Transverse colon (tissue), 4 donors: ENCODE data around the gene GALNT2. TPM values are rescaled to one million over a fixed set of nuclear protein-coding genes. Genes with fewer than 3 reads are reported as not detected.

Source experiments
- DNase-seq: peaks from one replicate; pipeline ENCODE4 v3.0.0-alpha.2; 2019
- H3K27ac ChIP-seq, 4 donors: fragments of 200-600 bp; sonication (generic); 2 replicates each; pipeline ENCODE4 v1.5.1; 2016 to 2018; ENCODE audit warnings: inconsistent platforms in 4 of 4
- H3K27me3 ChIP-seq: fragments of 200-600 bp; sonication (generic); 2 replicates; pipeline ENCODE4 v1.5.1; 2017; ENCODE audit warnings: inconsistent platforms
- H3K36me3 ChIP-seq, 4 donors: fragments of 200-600 bp; sonication (generic); 2 replicates each; pipeline ENCODE4 v1.5.1; 2017 to 2019; ENCODE audit warnings: inconsistent platforms in 4 of 4
- H3K4me1 ChIP-seq, 4 donors: fragments of 200-600 bp; sonication (generic); 2 replicates each; pipeline ENCODE4 v1.5.1; 2017 to 2020; ENCODE audit warnings: inconsistent platforms in 4 of 4
- H3K4me3 ChIP-seq, 4 donors: fragments of 200-600 bp; sonication (generic); 1 replicate in 1 of 4; 2 replicates in 3 of 4; pipeline versions ENCODE4 v1.5.1 to v1.6.1; 2017 to 2019; ENCODE audit warnings: inconsistent platforms in 4 of 4
- H3K9me3 ChIP-seq, 2 donors: fragments of 200-600 bp; sonication (generic); 2 replicates each; pipeline ENCODE4 v1.5.1; 2017 to 2019; ENCODE audit warnings: inconsistent platforms in 2 of 2
- EP300 ChIP-seq: sonication (generic); formaldehyde crosslinking; IDR thresholded peaks from one replicate; pipeline ENCODE4 v1.6.1; 2017; ENCODE audit warnings: antibody characterized with exemption, low read depth
- POLR2A ChIP-seq: fragments of 450-650 bp; IDR thresholded peaks from one replicate; pipeline ENCODE4 v1.6.1; 2016; ENCODE audit warnings: antibody characterized with exemption, mild to moderate bottlenecking, moderate library complexity
- POLR2AphosphoS5 ChIP-seq, 3 donors: sonication (generic); formaldehyde crosslinking; IDR thresholded peaks; one replicate each; pipeline ENCODE4 v1.6.1; 2016; ENCODE audit warnings: antibody characterized with exemption in 3 of 3
- WGBS, 2 donors: methylation state at CpG; one replicate each; pipeline ENCODE4 v1.1.5; 2018; ENCODE audit warnings: low coverage in 1 of 2; 5-methylcytosine and 5-hydroxymethylcytosine counted together
- in situ Hi-C, 4 donors: fragments of 200-750 bp; cut with MboI; loops; one replicate each; pipeline versions ENCODE4 v1.15.0 to v1.15.1; 2017; ENCODE audit warnings: low sequenced_read_pairs in 3 of 4, low pct_ligation_motif_present in 1 of 4, low pct_unique_long_range_greater_than_20kb in 1 of 4
- intact Hi-C: fragments of 100-400 bp; cut with DNase I; formaldehyde crosslinking; loops from one replicate; pipeline ENCODE4 v1.15.1; 2023; ENCODE audit warnings: low total_unique reads
- total RNA-seq, 4 donors: library from RNA; depleted of rRNA; stranded (reverse); fragments of >200 nt; gene quantifications; one replicate each; pipeline ENCODE4 v1.1.0, GENCODE V29; 2016
- TF ChIP-seq, protein P1 (sequence below), 5 experiments: fragments of 200-600 bp in 3 of 5; fragments of 450-650 bp in 2 of 5; sonication (generic) in 3 of 5; IDR thresholded peaks; 1 replicate in 2 of 5; 2 replicates in 3 of 5; pipeline ENCODE4 v1.5.1; 2016 to 2017; ENCODE audit warnings: antibody characterized with exemption in 5 of 5, inconsistent platforms in 3 of 5, mild to moderate bottlenecking in 2 of 5, moderate library complexity in 1 of 5

Gene GALNT2
- total RNA-seq, 4 donors from 2014 or later, result 16.5 to 48.8 (median 36.8) TPM

DNA sequence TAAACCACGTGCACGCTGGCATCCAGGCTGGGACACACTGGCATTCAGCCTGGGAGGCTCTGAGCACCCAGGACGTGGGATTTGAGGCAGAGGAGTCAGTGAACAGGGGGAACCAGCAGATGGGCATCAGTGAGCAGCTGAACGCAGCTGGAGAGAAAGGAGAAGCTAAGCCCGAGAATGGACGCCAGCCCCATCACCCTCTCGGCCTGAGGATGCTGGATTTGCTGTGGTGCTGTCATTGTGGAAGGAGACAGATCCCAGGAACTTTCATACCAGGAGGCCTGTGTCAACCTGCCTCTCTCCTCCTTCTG, 226.3 kb downstream of the GALNT2 start:
- Histone ChIP-seq H3K36me3 (no peaks in the 10 kb centered on the region), H3K4me1 (no peaks in the 10 kb centered on the region), H3K9me3 (no peaks in the 10 kb centered on the region), H3K27ac (no peak overlapping the region), H3K27me3 (peaks cover 10% of the 10 kb centered on the region), H3K4me3 (no peak overlapping the region)
- no peak for DNase-seq
- intact Hi-C loops (no loop called here), in situ Hi-C loops (no loop called here)
- TF ChIP-seq POLR2A (no peak), POLR2AphosphoS5 (IDR thresholded peaks at IDR 0.05) (no peak), EP300 (no peak)
- TF ChIP-seq, protein P1, sequence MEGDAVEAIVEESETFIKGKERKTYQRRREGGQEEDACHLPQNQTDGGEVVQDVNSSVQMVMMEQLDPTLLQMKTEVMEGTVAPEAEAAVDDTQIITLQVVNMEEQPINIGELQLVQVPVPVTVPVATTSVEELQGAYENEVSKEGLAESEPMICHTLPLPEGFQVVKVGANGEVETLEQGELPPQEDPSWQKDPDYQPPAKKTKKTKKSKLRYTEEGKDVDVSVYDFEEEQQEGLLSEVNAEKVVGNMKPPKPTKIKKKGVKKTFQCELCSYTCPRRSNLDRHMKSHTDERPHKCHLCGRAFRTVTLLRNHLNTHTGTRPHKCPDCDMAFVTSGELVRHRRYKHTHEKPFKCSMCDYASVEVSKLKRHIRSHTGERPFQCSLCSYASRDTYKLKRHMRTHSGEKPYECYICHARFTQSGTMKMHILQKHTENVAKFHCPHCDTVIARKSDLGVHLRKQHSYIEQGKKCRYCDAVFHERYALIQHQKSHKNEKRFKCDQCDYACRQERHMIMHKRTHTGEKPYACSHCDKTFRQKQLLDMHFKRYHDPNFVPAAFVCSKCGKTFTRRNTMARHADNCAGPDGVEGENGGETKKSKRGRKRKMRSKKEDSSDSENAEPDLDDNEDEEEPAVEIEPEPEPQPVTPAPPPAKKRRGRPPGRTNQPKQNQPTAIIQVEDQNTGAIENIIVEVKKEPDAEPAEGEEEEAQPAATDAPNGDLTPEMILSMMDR (IDR thresholded peaks at IDR 0.05), result no peak
- 71% methylated on average over 7 of the region's 7 CpGs; no CpG with 5 or more reads in 1 of the 2 donors for WGBS, 2 donors

DNA sequence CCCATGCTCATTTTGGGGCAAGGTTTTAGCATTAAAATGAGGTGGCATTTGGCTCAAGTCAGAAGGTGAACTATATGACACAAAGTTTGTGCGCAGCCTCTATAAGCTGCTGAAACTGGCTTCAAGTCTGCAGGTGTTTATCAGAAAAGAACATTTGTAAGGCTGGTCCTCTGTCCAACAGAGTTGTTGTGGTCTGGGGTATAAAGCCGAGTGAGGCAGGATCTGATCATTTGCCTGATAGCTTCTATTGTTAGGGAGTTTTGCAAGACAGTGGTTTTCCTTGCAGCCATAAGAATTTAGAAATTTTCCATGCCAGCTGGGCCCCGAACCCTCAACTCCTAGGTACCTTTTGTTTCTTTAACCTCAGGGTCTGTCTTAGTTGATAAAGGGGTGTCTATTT, 228.3 kb downstream of the GALNT2 start:
- TF ChIP-seq, protein P1 (IDR thresholded peaks at IDR 0.05), result no peak
- TF ChIP-seq EP300, result no peak
- no peak overlapping the region for H3K4me3 ChIP-seq
- peaks cover 6% of the 10 kb centered on the region for H3K27me3 ChIP-seq
- no peaks in the 10 kb centered on the region for H3K9me3 ChIP-seq
- in situ Hi-C loops, result no loop called here
- H3K4me1 ChIP-seq, result peaks cover 0 to 8% (median 4%) of the 10 kb centered on the region in 4 donors
- no peaks in the 10 kb centered on the region for H3K36me3 ChIP-seq
- H3K27ac ChIP-seq, result no peak overlapping the region
- intact Hi-C loops, result no loop called here
- 70 to 81% methylated on average over 2 to 3 of the region's 3 CpGs for WGBS, 2 donors
- DNase-seq, result no peak

DNA sequence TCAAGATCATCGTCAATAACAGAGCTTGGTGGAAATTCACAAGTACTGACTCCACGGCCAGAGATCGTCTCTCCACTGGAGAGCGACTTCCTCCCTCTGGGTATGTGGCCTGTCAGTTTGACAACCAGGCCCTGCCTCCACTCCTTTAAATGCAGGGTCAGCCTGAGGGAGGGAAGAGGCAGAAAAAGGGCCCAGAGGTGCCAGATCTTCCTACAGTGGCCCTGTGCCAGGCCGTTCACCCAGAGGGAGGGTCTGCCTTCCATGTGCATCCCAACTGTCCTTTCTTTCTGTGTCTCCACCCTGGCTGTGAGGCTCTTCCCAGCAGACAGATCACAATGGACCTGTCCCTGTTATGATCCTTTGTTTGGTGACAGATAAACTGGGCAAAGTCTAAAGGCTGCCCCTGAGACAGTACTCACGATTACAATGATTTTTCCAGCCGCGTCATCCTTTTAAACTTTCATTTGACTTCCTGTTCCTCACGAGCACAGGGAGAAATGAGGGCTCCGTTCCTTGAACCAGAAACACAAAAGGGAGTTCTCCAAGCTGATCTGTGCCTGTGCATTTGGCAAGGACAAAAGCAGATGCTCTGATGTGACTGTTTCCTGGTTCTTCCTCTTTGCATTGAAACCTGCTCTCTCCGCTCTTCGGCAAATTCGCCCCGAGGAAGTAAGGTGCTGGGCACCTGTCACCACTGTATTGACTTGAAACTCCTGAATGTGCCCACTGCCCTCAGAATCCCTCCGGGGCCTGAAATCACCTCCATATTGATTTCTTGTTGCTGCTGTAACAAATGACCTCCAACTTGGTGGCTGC, 232.4 kb downstream of the GALNT2 start:
- intact Hi-C loops, result no loop called here
- no peak overlapping the region for H3K4me3 ChIP-seq
- in situ Hi-C loops, result loop anchor here in 2 of 4 donors (25.0 kb wide), 1 partner anchor 1037 kb away; the partner anchor contains the start of gene RAB4A (in 2 of the 2)

More for the DNA sequence above, 232.4 kb downstream of the GALNT2 start:
- Histone ChIP-seq H3K9me3 (no peaks in the 10 kb centered on the region), H3K27ac (peak overlapping the region in 3 of 4 donors; percentile 46 to 69 (median 48)), H3K27me3 (no peaks in the 10 kb centered on the region), H3K36me3 (no peaks in the 10 kb centered on the region), H3K4me1 (peaks cover 0 to 8% (median 4%) of the 10 kb centered on the region in 4 donors)
- DNase-seq, result peak; percentile 33
- 58 to 60% methylated on average over 7 to 15 of the region's 15 CpGs for WGBS, 2 donors
- TF ChIP-seq, protein P1 (IDR thresholded peaks at IDR 0.05), result no peak
- peak; percentile 19 for TF ChIP-seq POLR2A
- TF ChIP-seq POLR2AphosphoS5 (IDR thresholded peaks at IDR 0.05), result peak in 2 of 3 donors; percentile 36 to 38
